ENCODE measurements around the gene WNT9A.

DNA sequence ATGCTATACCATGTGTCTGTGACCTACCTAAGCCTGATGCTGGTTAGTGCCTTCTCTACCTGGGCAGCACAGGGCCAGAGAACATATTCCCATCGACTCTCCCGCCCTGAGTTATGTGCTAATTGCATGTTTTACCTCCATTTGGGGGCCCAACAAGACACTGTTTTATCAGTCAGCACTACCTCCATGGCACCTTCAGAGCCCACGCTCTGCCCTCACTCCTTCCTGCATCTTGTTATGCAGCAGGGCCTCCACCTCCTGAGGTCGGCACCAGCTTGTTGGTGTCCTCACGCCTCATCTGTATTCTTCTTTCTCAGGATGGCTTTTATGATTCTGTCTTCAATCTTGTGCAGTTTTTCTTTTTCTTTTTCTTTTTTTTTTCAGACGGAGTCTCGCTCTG is 11.9 kb downstream of the WNT9A start:
- TF ChIP-seq GATA2 (IDR thresholded peaks at IDR 0.05; ENCODE audit: low read depth, low read length), result no peak
- no peak for TF ChIP-seq GATA3 (IDR thresholded peaks at IDR 0.05; ENCODE audit: low read depth, low read length)

Measured in SH-SY5Y (cell line).